Activated naive CD4-positive, alpha-beta T cell treated with anti-CD3 and anti-CD28 coated beads for 36 hours (primary cell): Measurements from ENCODE around the gene PHF14. TPM values are rescaled to one million over a fixed set of nuclear protein-coding genes. Genes with fewer than 3 reads are reported as not detected.

ENCODE experiments used
- CTCF ChIA-PET: fragments of 350-600 bp; sonication (Branson Sonifier 250); formaldehyde crosslinking; loops from one replicate; lab custom pipeline; 2021; ENCODE audit warnings: antibody characterized with exemption; lab: Charles Lee
- DNase-seq: peaks from one replicate; pipeline ENCODE4 v3.0.0-alpha.2; 2020
- H3K27ac Mint-ChIP-seq: one replicate; pipeline ENCODE4 v1.8.0; 2021; ENCODE audit warnings: mild to moderate bottlenecking, mixed read lengths
- H3K27me3 Mint-ChIP-seq: one replicate; pipeline ENCODE4 v1.8.0; 2021; ENCODE audit warnings: low read depth, mixed read lengths
- H3K36me3 Mint-ChIP-seq: one replicate; pipeline ENCODE4 v1.8.0; 2021; ENCODE audit warnings: low read depth, mixed read lengths
- H3K4me1 Mint-ChIP-seq: one replicate; pipeline ENCODE4 v1.8.0; 2021; ENCODE audit warnings: low read depth, mixed read lengths
- H3K4me3 Mint-ChIP-seq: one replicate; pipeline ENCODE4 v1.8.0; 2021; ENCODE audit warnings: mild to moderate bottlenecking, moderate library complexity, mixed read lengths
- H3K9me3 Mint-ChIP-seq: one replicate; pipeline ENCODE4 v1.8.0; 2021; ENCODE audit warnings: mixed read lengths
- intact Hi-C: fragments of 100-400 bp; cut with micrococcal nuclease; formaldehyde crosslinking; loops from one replicate; pipeline ENCODE4 v1.15.1; 2023
- total RNA-seq, 2 experiments: library from RNA; stranded (reverse); gene quantifications; one replicate each; pipeline ENCODE4 v1.2.3, GENCODE V29; 2021

Gene PHF14
- total RNA-seq, 2 experiments from 2014 or later: 26.0 to 28.1 TPM

DNA sequence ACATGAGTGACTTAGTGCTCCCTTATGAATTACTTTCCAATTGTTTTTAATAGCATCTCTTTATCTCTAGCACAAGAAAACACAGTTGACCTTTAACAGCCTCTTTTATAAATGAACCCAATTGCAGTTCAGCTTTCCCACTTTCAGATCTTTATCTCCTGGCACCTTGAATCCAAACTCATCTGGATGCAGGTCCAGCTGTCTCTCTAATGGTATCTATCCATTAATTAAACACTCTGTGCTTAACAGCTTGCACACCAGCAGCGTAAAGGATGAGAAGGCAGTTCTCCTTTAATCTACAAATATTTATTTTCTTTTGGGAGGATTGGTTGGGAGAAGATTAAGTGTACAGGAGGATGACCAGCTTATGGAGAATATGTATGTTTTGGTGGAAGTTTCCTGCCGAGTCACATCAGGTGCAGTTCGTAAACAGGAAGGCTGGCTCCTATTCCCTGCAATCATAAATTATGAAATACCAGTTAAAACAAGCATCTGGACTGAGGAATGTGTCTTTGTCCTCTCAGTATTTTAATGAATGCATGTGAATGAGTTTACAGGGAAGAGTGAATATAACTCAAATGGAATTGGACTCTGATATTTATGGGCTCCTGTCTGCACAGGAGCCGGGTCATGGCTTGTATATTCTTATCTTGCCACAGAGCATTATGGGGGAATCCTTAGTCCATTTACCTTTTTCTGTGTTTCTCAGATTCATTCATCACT, 232.7 kb downstream of the PHF14 start:
- Mint-ChIP-seq H3K27ac (no peak overlapping the region), H3K9me3 (no peaks in the 10 kb centered on the region), H3K36me3 (no peaks in the 10 kb centered on the region), H3K4me3 (no peak overlapping the region), H3K4me1 (peaks cover 2% of the 10 kb centered on the region), H3K27me3 (no peaks in the 10 kb centered on the region)
- CTCF ChIA-PET: no interaction called here
- no peak for DNase-seq
- intact Hi-C loops: no loop called here

- H3K4me3 Mint-ChIP-seq: no peak overlapping the region
- no peak overlapping the region for H3K27ac Mint-ChIP-seq
- H3K9me3 Mint-ChIP-seq: no peaks in the 10 kb centered on the region
- no peaks in the 10 kb centered on the region for H3K27me3 Mint-ChIP-seq
- H3K4me1 Mint-ChIP-seq: peaks cover 2% of the 10 kb centered on the region
- CTCF ChIA-PET: interaction anchor here (1.1 kb wide), 1 partner anchor 92 kb away, joined by 3 read pairs; no protein-coding TSS in a partner anchor
- no peaks in the 10 kb centered on the region for H3K36me3 Mint-ChIP-seq
- no peak for DNase-seq
- intact Hi-C loops: no loop called here
Measured at GRCh38 chr7:11207565-11207964, 233.9 kb downstream of the PHF14 start.

DNA sequence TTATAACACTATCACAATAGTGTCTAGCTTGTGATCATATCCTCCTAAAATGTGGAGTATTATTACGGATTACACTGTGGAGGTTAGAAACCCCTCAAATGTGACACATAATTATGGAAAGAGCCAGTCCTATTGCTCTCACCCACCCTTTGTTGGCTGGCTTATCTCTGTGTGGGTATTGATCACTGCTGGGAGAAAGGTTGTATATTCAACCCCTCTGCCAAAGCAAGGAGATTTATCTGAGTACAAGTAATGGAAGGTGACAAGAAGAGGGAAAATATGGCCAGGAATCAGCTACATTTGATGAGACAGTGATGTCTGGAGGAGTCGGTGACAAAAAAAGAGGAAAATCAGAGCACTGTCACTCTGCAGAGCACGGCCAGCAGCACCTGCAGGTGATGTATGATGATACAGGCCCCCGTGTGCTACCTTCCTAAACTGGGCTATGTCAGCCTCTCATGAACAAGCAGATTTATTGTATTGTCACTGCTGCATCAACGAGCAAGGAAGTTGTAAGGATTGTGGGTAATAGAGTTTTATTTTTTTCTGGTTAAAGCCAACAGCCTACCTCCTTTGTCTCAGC, 235.3 kb downstream of the PHF14 start:
- Mint-ChIP-seq H3K36me3 (no peaks in the 10 kb centered on the region), H3K27me3 (no peaks in the 10 kb centered on the region), H3K27ac (no peak overlapping the region), H3K4me3 (no peak overlapping the region), H3K9me3 (no peaks in the 10 kb centered on the region), H3K4me1 (peaks cover 2% of the 10 kb centered on the region)
- DNase-seq: no peak
- intact Hi-C loops: no loop called here
- CTCF ChIA-PET: no interaction called here

GRCh38 chr7:11210374-11210773, 236.7 kb downstream of the PHF14 start:
- H3K27ac Mint-ChIP-seq: no peak overlapping the region
- DNase-seq: no peak
- H3K9me3 Mint-ChIP-seq: no peaks in the 10 kb centered on the region
- intact Hi-C loops: loop anchor here (5.0 to 10.0 kb wide), 3 partner anchors 236 to 798 kb away; partner anchors contain the start of gene PHF14
- H3K4me3 Mint-ChIP-seq: no peak overlapping the region
- H3K4me1 Mint-ChIP-seq: peaks cover 2% of the 10 kb centered on the region
- no peaks in the 10 kb centered on the region for H3K36me3 Mint-ChIP-seq
- H3K27me3 Mint-ChIP-seq: no peaks in the 10 kb centered on the region
- CTCF ChIA-PET: interaction anchor here (0.8 to 2.5 kb wide), 2 partner anchors 15 to 319 kb away, joined by 5 to 15 read pairs; no protein-coding TSS in a partner anchor

- DNase-seq: peak; percentile 69
- Mint-ChIP-seq H3K27ac (no peak overlapping the region), H3K4me3 (no peak overlapping the region), H3K4me1 (peaks cover 2% of the 10 kb centered on the region), H3K9me3 (no peaks in the 10 kb centered on the region), H3K27me3 (peaks cover 3% of the 10 kb centered on the region), H3K36me3 (no peaks in the 10 kb centered on the region)
- intact Hi-C loops: loop anchor here (1.0 to 10.0 kb wide), 5 partner anchors 131 to 800 kb away; partner anchors contain the start of gene PHF14
- CTCF ChIA-PET: interaction anchor here (0.6 to 2.5 kb wide), 18 partner anchors 9 to 1477 kb away, joined by 3 to 16 read pairs (median 4); a partner anchor contains a TSS
Measured at GRCh38 chr7:11212080-11212711, 238.5 kb downstream of the PHF14 start.

DNA sequence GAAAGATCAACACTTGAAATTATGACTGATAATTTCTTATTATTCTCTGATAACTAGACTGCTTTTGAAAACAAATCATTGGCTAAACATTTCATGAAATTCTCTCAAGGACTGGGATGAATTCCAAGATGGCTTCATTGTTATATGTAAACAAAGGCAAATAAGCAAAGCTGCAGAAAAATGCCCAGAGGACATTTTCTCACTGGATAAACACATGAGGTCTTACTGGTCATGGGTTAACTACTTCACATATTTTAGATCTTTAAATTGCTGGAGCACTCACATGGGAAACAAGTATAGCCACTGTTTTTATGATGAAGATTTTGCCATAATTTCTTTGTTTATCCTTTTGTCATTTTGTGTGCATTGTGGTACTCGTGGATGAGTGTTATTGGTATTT, 239.1 kb downstream of the PHF14 start:
- H3K27ac Mint-ChIP-seq: no peak overlapping the region
- intact Hi-C loops: loop anchor here (1.0 to 10.0 kb wide), 5 partner anchors 130 to 801 kb away; partner anchors contain the start of gene PHF14
- H3K36me3 Mint-ChIP-seq: no peaks in the 10 kb centered on the region
- peaks cover 2% of the 10 kb centered on the region for H3K4me1 Mint-ChIP-seq
- H3K27me3 Mint-ChIP-seq: peaks cover 3% of the 10 kb centered on the region
- no peaks in the 10 kb centered on the region for H3K9me3 Mint-ChIP-seq
- CTCF ChIA-PET: interaction anchor here (0.6 to 2.5 kb wide), 6 partner anchors 13 to 415 kb away, joined by 3 to 16 read pairs (median 6); no protein-coding TSS in a partner anchor
- no peak for DNase-seq
- H3K4me3 Mint-ChIP-seq: no peak overlapping the region

GRCh38 chr7:11213266-11213665, 239.6 kb downstream of the PHF14 start:
- no peaks in the 10 kb centered on the region for H3K9me3 Mint-ChIP-seq
- intact Hi-C loops: loop anchor here (5.0 to 10.0 kb wide), 3 partner anchors 238 to 801 kb away; partner anchors contain the start of gene PHF14
- peaks cover 2% of the 10 kb centered on the region for H3K4me1 Mint-ChIP-seq
- H3K27me3 Mint-ChIP-seq: peaks cover 3% of the 10 kb centered on the region
- CTCF ChIA-PET: interaction anchor here (0.7 to 1.1 kb wide), 3 partner anchors 13 to 209 kb away, joined by 3 to 4 read pairs (median 3); no protein-coding TSS in a partner anchor
- no peak for DNase-seq
- H3K4me3 Mint-ChIP-seq: no peak overlapping the region
- no peaks in the 10 kb centered on the region for H3K36me3 Mint-ChIP-seq
- no peak overlapping the region for H3K27ac Mint-ChIP-seq

DNA sequence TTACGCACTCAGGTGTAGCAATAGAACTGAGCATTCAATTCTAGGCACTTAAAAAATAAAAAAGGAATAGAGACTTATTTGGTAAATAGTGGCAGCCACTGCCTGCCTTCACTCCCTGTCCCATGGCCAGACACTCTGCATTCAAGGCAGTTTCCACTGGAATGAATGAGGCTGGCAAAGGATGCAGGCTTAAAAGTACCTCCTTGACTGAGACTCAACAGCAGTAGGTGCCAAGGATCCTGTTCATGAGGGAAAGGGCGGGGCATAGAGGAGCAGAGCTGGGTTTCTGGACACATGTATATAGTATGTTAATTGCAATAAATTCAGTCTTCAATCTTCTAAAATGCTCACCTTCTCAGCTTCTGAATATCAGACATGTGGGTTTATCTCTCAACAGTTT, 242.6 kb downstream of the PHF14 start:
- intact Hi-C loops: loop anchor here (10.0 kb wide), 1 partner anchor 241 kb away; the partner anchor contains the start of gene PHF14
- CTCF ChIA-PET: interaction anchor here (0.6 to 1.0 kb wide), 2 partner anchors 43 to 324 kb away, joined by 3 to 5 read pairs; no protein-coding TSS in a partner anchor
- H3K4me1 Mint-ChIP-seq: no peaks in the 10 kb centered on the region

GRCh38 chr7:11217848-11218565, 244.3 kb downstream of the PHF14 start:
- Mint-ChIP-seq H3K4me1 (no peaks in the 10 kb centered on the region), H3K36me3 (no peaks in the 10 kb centered on the region), H3K27ac (no peak overlapping the region), H3K27me3 (peaks cover 4% of the 10 kb centered on the region), H3K9me3 (no peaks in the 10 kb centered on the region), H3K4me3 (no peak overlapping the region)
- CTCF ChIA-PET: no interaction called here
- no peak for DNase-seq
- intact Hi-C loops: loop anchor here (10.0 kb wide), 1 partner anchor 243 kb away; the partner anchor contains the start of gene PHF14

More for the DNA sequence above, 242.6 kb downstream of the PHF14 start:
- Mint-ChIP-seq H3K36me3 (no peaks in the 10 kb centered on the region), H3K9me3 (no peaks in the 10 kb centered on the region), H3K27ac (no peak overlapping the region), H3K27me3 (peaks cover 4% of the 10 kb centered on the region), H3K4me3 (no peak overlapping the region)
- no peak for DNase-seq
